ENCODE measurements around the gene ADAM12. TPM values are rescaled to one million over a fixed set of nuclear protein-coding genes. Genes with fewer than 3 reads are reported as not detected.
"Not testable (repeated sequence)": the region's sequence is repeated elsewhere in the genome, so short reads cannot be mapped to it uniquely, and the experiment has no call there.

The ADAM12 gene
- total RNA-seq, 3 donors from 2014 or later (not counting 1 experiment from before 2014, with no cell fraction given) = 1.6 to 1.9 (median 1.8) TPM

DNA sequence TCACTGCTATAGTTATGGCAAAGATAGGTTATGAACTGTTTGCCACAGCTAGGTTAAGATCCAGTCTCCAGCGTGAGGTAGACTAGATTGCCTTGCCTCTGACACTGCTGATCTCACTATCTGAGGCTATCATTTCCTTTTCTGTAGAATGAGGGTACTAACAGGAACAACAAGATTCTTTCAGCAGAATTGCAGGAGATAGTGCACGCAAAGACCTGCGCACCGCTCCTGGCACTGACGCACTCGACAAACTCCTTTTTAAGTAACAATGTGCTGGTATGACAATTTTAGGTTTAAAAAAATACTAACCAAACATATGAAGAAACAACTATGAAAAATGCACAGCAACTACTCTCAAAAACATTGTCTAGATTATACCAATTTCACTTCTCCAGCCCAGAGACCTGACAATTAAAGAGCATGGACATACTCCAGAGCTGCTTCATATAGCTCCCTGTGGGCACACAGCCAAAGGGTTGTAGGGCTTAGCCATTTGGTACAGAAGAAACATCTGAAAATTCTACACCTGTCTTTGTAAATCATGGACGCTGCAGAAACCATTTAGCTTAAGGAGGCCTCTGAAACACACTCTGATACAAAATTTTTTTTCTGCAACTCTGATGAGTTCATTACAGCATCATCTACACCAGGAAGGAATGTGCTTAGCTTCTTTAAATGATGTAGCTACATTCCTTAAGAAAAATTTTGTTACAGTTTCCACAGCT is 7.8 kb downstream of the ADAM12 start:
- Histone ChIP-seq H3K4me1 (ENCODE audit: control insufficient read depth, insufficient read depth, low read length) (no peaks in the 10 kb centered on the region), H3K9me3 (ENCODE audit: control insufficient read depth, insufficient read depth, low read length) (no peaks in the 10 kb centered on the region), H3K36me3 (ENCODE audit: control insufficient read depth, insufficient read depth, low read length) (no peaks in the 10 kb centered on the region), H3K4me3 (ENCODE audit: low read length) (no peak overlapping the region), H3K27ac (ENCODE audit: low read length) (no peak overlapping the region), H3K27me3 (ENCODE audit: control insufficient read depth, insufficient read depth, low read length) (no peaks in the 10 kb centered on the region)
- TF ChIP-seq, protein P1, sequence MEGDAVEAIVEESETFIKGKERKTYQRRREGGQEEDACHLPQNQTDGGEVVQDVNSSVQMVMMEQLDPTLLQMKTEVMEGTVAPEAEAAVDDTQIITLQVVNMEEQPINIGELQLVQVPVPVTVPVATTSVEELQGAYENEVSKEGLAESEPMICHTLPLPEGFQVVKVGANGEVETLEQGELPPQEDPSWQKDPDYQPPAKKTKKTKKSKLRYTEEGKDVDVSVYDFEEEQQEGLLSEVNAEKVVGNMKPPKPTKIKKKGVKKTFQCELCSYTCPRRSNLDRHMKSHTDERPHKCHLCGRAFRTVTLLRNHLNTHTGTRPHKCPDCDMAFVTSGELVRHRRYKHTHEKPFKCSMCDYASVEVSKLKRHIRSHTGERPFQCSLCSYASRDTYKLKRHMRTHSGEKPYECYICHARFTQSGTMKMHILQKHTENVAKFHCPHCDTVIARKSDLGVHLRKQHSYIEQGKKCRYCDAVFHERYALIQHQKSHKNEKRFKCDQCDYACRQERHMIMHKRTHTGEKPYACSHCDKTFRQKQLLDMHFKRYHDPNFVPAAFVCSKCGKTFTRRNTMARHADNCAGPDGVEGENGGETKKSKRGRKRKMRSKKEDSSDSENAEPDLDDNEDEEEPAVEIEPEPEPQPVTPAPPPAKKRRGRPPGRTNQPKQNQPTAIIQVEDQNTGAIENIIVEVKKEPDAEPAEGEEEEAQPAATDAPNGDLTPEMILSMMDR (IDR thresholded peaks at IDR 0.05) = no peak
- Mint-ChIP-seq H3K9me3 (no peaks in the 10 kb centered on the region), H3K4me1 (no peaks in the 10 kb centered on the region), H3K27me3 (ENCODE audit: low read depth in 2 of 2) (peaks cover 12 to 32% of the 10 kb centered on the region in 2 donors), H3K27ac (no peak overlapping the region), H3K4me3 (no peak overlapping the region), H3K36me3 (no peaks in the 10 kb centered on the region)
- WGBS (ENCODE audit: insufficient coverage) = 91% methylated on average over 7 of the region's 7 CpGs
- DNase-seq = no peak
- intact Hi-C loops (cut with micrococcal nuclease) = loop anchor here (10.0 kb wide), 1 partner anchor 396 kb away; no protein-coding TSS in a partner anchor
- ATAC-seq = no peak

DNA sequence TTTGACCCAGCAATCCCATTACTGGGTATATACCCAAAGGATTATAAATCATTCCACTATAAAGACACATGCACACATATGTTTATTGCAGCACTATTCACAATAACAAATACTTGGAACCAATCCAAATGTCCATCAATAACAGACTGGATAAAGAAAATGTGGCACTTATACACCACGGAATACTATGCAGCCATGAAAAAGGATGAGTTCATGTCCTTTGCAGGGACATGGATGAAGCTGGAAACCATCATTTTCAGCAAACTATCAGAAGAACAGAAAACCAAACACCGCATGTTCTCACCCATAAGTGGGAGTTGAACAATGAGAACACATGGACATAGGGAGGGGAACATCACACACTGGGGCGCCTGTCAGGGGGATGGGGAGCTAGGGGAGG is 9.1 kb downstream of the ADAM12 start:
- intact Hi-C loops (cut with micrococcal nuclease); DNase-seq; H3K27me3 ChIP-seq (ENCODE audit: control insufficient read depth, insufficient read depth, low read length); H3K9me3 ChIP-seq (ENCODE audit: control insufficient read depth, insufficient read depth, low read length); ATAC-seq; H3K4me3 ChIP-seq (ENCODE audit: low read length); H3K4me1 ChIP-seq (ENCODE audit: control insufficient read depth, insufficient read depth, low read length); H3K9me3 Mint-ChIP-seq; H3K4me3 Mint-ChIP-seq; H3K36me3 ChIP-seq (ENCODE audit: control insufficient read depth, insufficient read depth, low read length); H3K4me1 Mint-ChIP-seq; H3K36me3 Mint-ChIP-seq; H3K27ac ChIP-seq (ENCODE audit: low read length); H3K27ac Mint-ChIP-seq: not testable (repeated sequence)
- H3K27me3 Mint-ChIP-seq (ENCODE audit: low read depth in 2 of 2) = peaks cover 15 to 35% of the 10 kb centered on the region in 2 donors
- 85% methylated on average over 2 of the region's 3 CpGs for WGBS (ENCODE audit: insufficient coverage)

GRCh38 chr10:126376956-126377355 is 11.3 kb downstream of the ADAM12 start:
- intact Hi-C loops (cut with micrococcal nuclease) = no loop called here
- Histone ChIP-seq H3K36me3 (ENCODE audit: control insufficient read depth, insufficient read depth, low read length) (no peaks in the 10 kb centered on the region), H3K27ac (ENCODE audit: low read length) (no peak overlapping the region), H3K4me3 (ENCODE audit: low read length) (no peak overlapping the region), H3K27me3 (ENCODE audit: control insufficient read depth, insufficient read depth, low read length) (no peaks in the 10 kb centered on the region), H3K4me1 (ENCODE audit: control insufficient read depth, insufficient read depth, low read length) (no peaks in the 10 kb centered on the region), H3K9me3 (ENCODE audit: control insufficient read depth, insufficient read depth, low read length) (no peaks in the 10 kb centered on the region)
- ATAC-seq (no peak), DNase-seq (no peak)
- Mint-ChIP-seq H3K4me1 (no peaks in the 10 kb centered on the region), H3K27me3 (ENCODE audit: low read depth in 2 of 2) (peaks cover 10 to 37% of the 10 kb centered on the region in 2 donors), H3K27ac (no peak overlapping the region), H3K9me3 (peaks cover 0 to 2% of the 10 kb centered on the region in 2 donors), H3K36me3 (no peaks in the 10 kb centered on the region), H3K4me3 (no peak overlapping the region)
- WGBS (ENCODE audit: insufficient coverage) = 68% methylated on average over 2 of the region's 2 CpGs
- TF ChIP-seq, protein P1 (IDR thresholded peaks at IDR 0.05) = no peak

DNA sequence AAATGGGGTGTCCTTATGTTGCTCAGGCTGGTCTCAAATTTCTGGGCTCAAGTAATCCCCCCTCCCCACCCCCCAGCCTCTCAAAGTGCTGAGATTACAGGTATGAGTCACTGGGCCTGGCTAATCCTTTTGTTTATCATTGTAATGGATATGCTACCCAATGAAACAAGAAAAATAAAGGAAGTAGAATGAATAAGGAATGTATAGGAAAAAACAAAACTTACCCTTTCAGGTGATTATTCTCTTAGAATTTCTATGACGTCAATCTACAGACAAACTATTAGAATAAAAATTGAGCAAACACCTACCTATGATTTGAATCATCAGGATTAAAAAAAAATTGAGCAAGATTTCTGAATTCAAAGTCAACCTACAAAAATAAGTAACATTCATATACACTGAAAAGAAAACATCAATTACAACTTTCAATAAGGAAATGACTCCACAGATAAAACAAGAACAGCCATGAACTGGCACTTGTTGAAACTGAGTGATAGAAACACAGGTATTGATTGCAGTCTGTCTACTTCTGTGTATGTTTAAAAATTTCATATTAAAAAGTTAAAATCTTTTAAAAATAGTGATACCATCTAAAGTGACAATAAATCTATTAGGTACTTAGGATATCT is 12.2 kb downstream of the ADAM12 start:
- Histone ChIP-seq H3K4me1 (ENCODE audit: control insufficient read depth, insufficient read depth, low read length) (no peaks in the 10 kb centered on the region), H3K4me3 (ENCODE audit: low read length) (no peak overlapping the region), H3K27me3 (ENCODE audit: control insufficient read depth, insufficient read depth, low read length) (no peaks in the 10 kb centered on the region), H3K36me3 (ENCODE audit: control insufficient read depth, insufficient read depth, low read length) (no peaks in the 10 kb centered on the region), H3K9me3 (ENCODE audit: control insufficient read depth, insufficient read depth, low read length) (no peaks in the 10 kb centered on the region), H3K27ac (ENCODE audit: low read length) (no peak overlapping the region)
- ATAC-seq = no peak
- DNase-seq = no peak
- no CpG with 5 or more reads among the region's 1 CpG for WGBS (ENCODE audit: insufficient coverage)
- no peaks in the 10 kb centered on the region for H3K36me3 Mint-ChIP-seq
- H3K4me1 Mint-ChIP-seq = no peaks in the 10 kb centered on the region
- H3K9me3 Mint-ChIP-seq = peaks cover 0 to 2% of the 10 kb centered on the region in 2 donors
- peaks cover 10 to 45% of the 10 kb centered on the region in 2 donors for H3K27me3 Mint-ChIP-seq (ENCODE audit: low read depth in 2 of 2)
- no peak overlapping the region for H3K4me3 Mint-ChIP-seq
- intact Hi-C loops (cut with micrococcal nuclease) = no loop called here
- no peak overlapping the region for H3K27ac Mint-ChIP-seq
- TF ChIP-seq, protein P1 (IDR thresholded peaks at IDR 0.05) = no peak
